ENCODE data around the gene CLCN7.
A peak's percentile ranks its signal among the peaks of the same experiment; 100 is the strongest.

The CLCN7 gene

DNA sequence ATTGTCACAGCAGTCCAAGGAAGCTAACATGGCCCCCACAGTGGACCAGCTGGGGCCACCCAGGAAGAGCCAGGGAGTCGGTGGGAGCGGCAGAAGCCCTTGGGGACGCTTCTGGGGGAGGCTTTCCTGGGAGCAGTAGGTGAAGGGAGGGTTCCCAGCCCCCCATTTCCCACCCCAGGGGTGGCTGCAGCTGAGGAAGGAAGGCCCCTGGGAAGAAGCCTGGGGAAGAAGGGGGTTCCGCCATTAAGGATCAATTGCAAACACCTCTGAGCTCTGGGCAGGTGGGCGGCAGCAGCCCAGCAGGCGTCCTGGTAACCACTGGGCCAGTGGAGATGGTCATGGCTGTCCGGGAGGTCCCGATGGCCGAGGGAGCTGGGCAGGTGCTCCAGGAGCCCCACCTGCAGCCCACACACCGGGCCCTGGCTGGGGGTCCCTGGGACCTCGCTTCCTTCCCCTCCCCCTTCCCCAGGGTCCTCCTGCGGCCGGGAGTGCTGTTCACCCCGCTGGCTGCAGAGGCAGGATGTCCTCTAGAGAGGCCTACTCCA, 44.5 kb downstream of the CLCN7 start:
- H3K4me2 ChIP-seq, result no peak overlapping the region
- no peaks in the 10 kb centered on the region for H3K4me1 ChIP-seq (ENCODE audit: low read depth, poor library complexity, severe bottlenecking)
- no peak overlapping the region for H2AFZ ChIP-seq (ENCODE audit: low read depth)
- no peak overlapping the region for H3K4me3 ChIP-seq (IDR thresholded peaks at IDR 0.05; ENCODE audit: insufficient read depth, low read depth, low read length)
- no peak overlapping the region for H3K9ac ChIP-seq
- no peaks in the 10 kb centered on the region for H4K20me1 ChIP-seq (ENCODE audit: insufficient read depth)
- no peaks in the 10 kb centered on the region for H3K79me2 ChIP-seq (ENCODE audit: insufficient read depth, low read depth)
- H3K36me3 ChIP-seq (ENCODE audit: insufficient read depth), result no peaks in the 10 kb centered on the region
- no peak for TF ChIP-seq CTCF (conservative IDR thresholded peaks at IDR 0.05; ENCODE audit: low read depth, low read length)
- peaks cover 68% of the 10 kb centered on the region for H3K27me3 ChIP-seq (ENCODE audit: insufficient read depth, low read depth)
- no peak overlapping the region for H3K27ac ChIP-seq

DNA sequence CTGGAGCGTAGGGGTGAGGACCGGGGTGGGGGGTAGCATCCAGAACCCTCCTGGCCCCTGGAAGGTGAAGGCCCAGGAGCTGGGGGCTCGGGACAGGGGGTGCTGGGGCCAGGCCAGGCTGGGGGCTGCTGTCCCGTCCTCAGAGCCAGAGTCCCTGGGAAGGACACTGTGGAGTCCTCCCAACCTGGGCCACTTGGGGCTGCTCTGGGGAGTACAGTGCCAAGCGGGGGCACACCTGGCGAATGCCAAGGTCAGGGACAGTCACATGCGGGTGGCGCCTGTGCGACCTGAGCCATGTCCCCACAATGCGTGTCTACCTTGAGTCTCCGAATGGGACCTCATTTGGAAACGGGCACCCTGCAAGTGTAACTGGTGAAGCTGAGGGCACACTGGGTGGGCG, 45.2 kb downstream of the CLCN7 start:
- no peak overlapping the region for H2AFZ ChIP-seq (ENCODE audit: low read depth)
- TF ChIP-seq CTCF (conservative IDR thresholded peaks at IDR 0.05; ENCODE audit: low read depth, low read length), result no peak
- H4K20me1 ChIP-seq (ENCODE audit: insufficient read depth), result no peaks in the 10 kb centered on the region
- no peak overlapping the region for H3K4me2 ChIP-seq
- no peak overlapping the region for H3K9ac ChIP-seq
- no peaks in the 10 kb centered on the region for H3K36me3 ChIP-seq (ENCODE audit: insufficient read depth)
- no peak overlapping the region for H3K27ac ChIP-seq
- H3K79me2 ChIP-seq (ENCODE audit: insufficient read depth, low read depth), result no peaks in the 10 kb centered on the region
- peaks cover 61% of the 10 kb centered on the region for H3K27me3 ChIP-seq (ENCODE audit: insufficient read depth, low read depth)
- H3K4me3 ChIP-seq (IDR thresholded peaks at IDR 0.05; ENCODE audit: insufficient read depth, low read depth, low read length), result no peak overlapping the region
- no peaks in the 10 kb centered on the region for H3K4me1 ChIP-seq (ENCODE audit: low read depth, poor library complexity, severe bottlenecking)

DNA sequence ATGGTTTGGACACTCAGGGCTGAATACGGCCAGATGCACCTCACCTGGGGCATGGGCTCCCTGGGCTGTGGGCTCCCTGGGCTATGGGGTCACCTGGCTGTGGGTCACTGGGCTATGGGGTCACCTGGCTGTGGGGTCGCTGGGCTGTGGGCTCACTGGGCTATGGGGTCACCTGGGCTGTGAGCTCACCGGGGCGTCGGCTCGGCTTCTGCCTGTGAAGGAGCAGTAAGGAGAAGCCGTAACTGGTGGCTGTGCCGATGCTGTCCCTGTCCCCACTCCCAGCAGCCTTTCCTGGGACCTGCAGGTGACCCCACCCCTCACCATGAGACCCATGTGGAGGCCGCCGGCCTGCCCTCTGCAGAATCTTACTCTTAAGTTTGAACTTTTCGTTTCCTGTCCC, 45.8 kb downstream of the CLCN7 start:
- Histone ChIP-seq H2AFZ (ENCODE audit: low read depth) (no peak overlapping the region), H3K4me1 (ENCODE audit: low read depth, poor library complexity, severe bottlenecking) (no peaks in the 10 kb centered on the region)

GRCh38 chr16:1428511-1428910, 46.3 kb downstream of the CLCN7 start:
- no peak overlapping the region for H3K4me3 ChIP-seq (IDR thresholded peaks at IDR 0.05; ENCODE audit: insufficient read depth, low read depth, low read length)
- H2AFZ ChIP-seq (ENCODE audit: low read depth), result no peak overlapping the region
- H3K9ac ChIP-seq, result no peak overlapping the region
- no peaks in the 10 kb centered on the region for H3K36me3 ChIP-seq (ENCODE audit: insufficient read depth)
- no peaks in the 10 kb centered on the region for H3K79me2 ChIP-seq (ENCODE audit: insufficient read depth, low read depth)
- TF ChIP-seq CTCF (conservative IDR thresholded peaks at IDR 0.05; ENCODE audit: low read depth, low read length), result 0 out of 2 replicates have a peak, but pooled peaks have one; percentile 16
- no peak overlapping the region for H3K27ac ChIP-seq
- no peak overlapping the region for H3K4me2 ChIP-seq
- H3K4me1 ChIP-seq (ENCODE audit: low read depth, poor library complexity, severe bottlenecking), result no peaks in the 10 kb centered on the region
- no peaks in the 10 kb centered on the region for H4K20me1 ChIP-seq (ENCODE audit: insufficient read depth)
- H3K27me3 ChIP-seq (ENCODE audit: insufficient read depth, low read depth), result peaks cover 50% of the 10 kb centered on the region

More for the DNA sequence above, 45.8 kb downstream of the CLCN7 start:
- Histone ChIP-seq H3K9ac (no peak overlapping the region), H3K4me3 (IDR thresholded peaks at IDR 0.05; ENCODE audit: insufficient read depth, low read depth, low read length) (no peak overlapping the region), H3K79me2 (ENCODE audit: insufficient read depth, low read depth) (no peaks in the 10 kb centered on the region), H4K20me1 (ENCODE audit: insufficient read depth) (no peaks in the 10 kb centered on the region), H3K36me3 (ENCODE audit: insufficient read depth) (no peaks in the 10 kb centered on the region), H3K27ac (no peak overlapping the region), H3K4me2 (no peak overlapping the region), H3K27me3 (ENCODE audit: insufficient read depth, low read depth) (peaks cover 55% of the 10 kb centered on the region)
- no peak for TF ChIP-seq CTCF (conservative IDR thresholded peaks at IDR 0.05; ENCODE audit: low read depth, low read length)

All from KMS-11 (cell line).